Measurements from ENCODE around the gene DPF1. TPM values are rescaled to one million over a fixed set of nuclear protein-coding genes. Genes with fewer than 3 reads are reported as not detected.

Gene DPF1
- total RNA-seq, 5 donors from 2014 or later (not counting 1 experiment from before 2014, with no cell fraction given), result not detected

DNA sequence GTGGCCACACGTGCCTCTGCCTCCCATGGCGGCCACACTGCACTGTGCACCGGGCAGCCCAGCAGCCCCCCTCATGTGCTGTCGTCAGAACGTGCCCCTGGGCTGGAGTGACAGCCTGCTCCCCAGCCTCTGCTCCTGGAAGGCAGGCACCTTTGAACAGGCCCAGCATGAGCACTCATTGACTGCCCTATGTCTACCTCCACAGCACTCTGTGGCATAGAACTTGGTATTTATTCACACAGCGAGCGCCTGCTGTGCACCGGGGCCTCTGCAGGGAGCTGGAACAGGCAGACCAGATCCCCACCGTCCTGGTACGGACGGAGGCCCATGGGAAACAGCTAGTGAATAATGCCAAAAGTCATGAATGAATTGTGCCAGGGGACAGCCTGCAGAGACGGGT lies 53.7 kb downstream of the DPF1 start:
- H3K27me3 ChIP-seq (replicated peaks in 1 of 2; ENCODE audit: control insufficient read depth in 2 of 2, extremely low read depth in 1 of 2, insufficient read depth in 2 of 2, low read length in 1 of 2), result no peaks in the 10 kb centered on the region
- ATAC-seq (replicated peaks in 1 of 4) (no peak), DNase-seq (no peak)
- H3K36me3 ChIP-seq (ENCODE audit: control insufficient read depth in 2 of 2, extremely low read depth in 1 of 2, insufficient read depth in 1 of 2, low read length in 1 of 2), result peaks cover 0 to 9% of the 10 kb centered on the region in 2 donors
- no peaks in the 10 kb centered on the region for H3K9me3 ChIP-seq
- POLR2A ChIA-PET, result no interaction called here
- H3K4me1 ChIP-seq (ENCODE audit: control insufficient read depth in 1 of 2, extremely low read depth in 1 of 2, insufficient read depth in 2 of 2, low read length in 2 of 2), result no peaks in the 10 kb centered on the region
- Mint-ChIP-seq H3K9me3 (no peaks in the 10 kb centered on the region), H3K4me1 (no peaks in the 10 kb centered on the region), H3K36me3 (peaks cover 31% of the 10 kb centered on the region), H3K27ac (no peak overlapping the region), H3K4me3 (no peak overlapping the region), H3K27me3 (no peaks in the 10 kb centered on the region)
- no peak overlapping the region for H3K27ac ChIP-seq (ENCODE audit: low read length)
- H3K4me3 ChIP-seq (ENCODE audit: control insufficient read depth in 1 of 2, extremely low read depth in 1 of 2, low read length in 1 of 2), result no peak overlapping the region
- WGBS (ENCODE audit: insufficient coverage), result 92% methylated on average over 12 of the region's 12 CpGs
- CTCF ChIA-PET, result no interaction called here

DNA sequence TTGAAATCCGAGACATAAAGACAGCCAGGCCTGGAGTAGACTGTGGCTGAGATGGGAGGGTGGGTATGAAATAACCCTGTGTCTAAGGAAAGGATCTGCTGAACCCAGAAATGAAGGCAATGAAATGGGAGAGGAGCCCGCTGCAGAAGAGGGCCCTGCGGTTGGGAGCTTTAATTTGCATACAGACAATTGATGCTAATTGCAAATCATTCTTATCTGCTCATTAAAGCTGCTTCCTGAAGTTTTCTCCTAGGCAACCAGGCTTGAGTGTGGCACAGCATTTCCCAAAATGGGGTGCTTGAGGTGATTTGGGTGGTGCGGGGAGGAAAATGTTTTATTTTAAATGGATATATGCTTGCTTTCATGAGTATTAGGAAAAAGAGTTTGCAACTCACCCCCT lies 55.4 kb downstream of the DPF1 start:
- Mint-ChIP-seq H3K27me3 (no peaks in the 10 kb centered on the region), H3K9me3 (no peaks in the 10 kb centered on the region), H3K4me3 (no peak overlapping the region), H3K36me3 (peaks cover 34% of the 10 kb centered on the region), H3K4me1 (no peaks in the 10 kb centered on the region), H3K27ac (no peak overlapping the region)
- POLR2A ChIA-PET, result no interaction called here
- WGBS (ENCODE audit: insufficient coverage), result 100% methylated on average over 1 of the region's 4 CpGs
- Histone ChIP-seq H3K4me1 (ENCODE audit: control insufficient read depth in 1 of 2, extremely low read depth in 1 of 2, insufficient read depth in 2 of 2, low read length in 2 of 2) (no peaks in the 10 kb centered on the region), H3K36me3 (ENCODE audit: control insufficient read depth in 2 of 2, extremely low read depth in 1 of 2, insufficient read depth in 1 of 2, low read length in 1 of 2) (peaks cover 0 to 26% of the 10 kb centered on the region in 2 donors), H3K27ac (ENCODE audit: low read length) (no peak overlapping the region), H3K9me3 (no peaks in the 10 kb centered on the region), H3K27me3 (replicated peaks in 1 of 2; ENCODE audit: control insufficient read depth in 2 of 2, extremely low read depth in 1 of 2, insufficient read depth in 2 of 2, low read length in 1 of 2) (no peaks in the 10 kb centered on the region), H3K4me3 (ENCODE audit: control insufficient read depth in 1 of 2, extremely low read depth in 1 of 2, low read length in 1 of 2) (no peak overlapping the region)
- CTCF ChIA-PET, result no interaction called here
- ATAC-seq (replicated peaks in 1 of 4), result no peak
- DNase-seq, result no peak

- Histone ChIP-seq H3K27me3 (replicated peaks in 1 of 2; ENCODE audit: control insufficient read depth in 2 of 2, extremely low read depth in 1 of 2, insufficient read depth in 2 of 2, low read length in 1 of 2) (no peaks in the 10 kb centered on the region), H3K4me1 (ENCODE audit: control insufficient read depth in 1 of 2, extremely low read depth in 1 of 2, insufficient read depth in 2 of 2, low read length in 2 of 2) (no peaks in the 10 kb centered on the region), H3K9me3 (no peaks in the 10 kb centered on the region), H3K4me3 (ENCODE audit: control insufficient read depth in 1 of 2, extremely low read depth in 1 of 2, low read length in 1 of 2) (no peak overlapping the region), H3K27ac (ENCODE audit: low read length) (no peak overlapping the region), H3K36me3 (ENCODE audit: control insufficient read depth in 2 of 2, extremely low read depth in 1 of 2, insufficient read depth in 1 of 2, low read length in 1 of 2) (peaks cover 11 to 38% of the 10 kb centered on the region in 2 donors)
- ChIA-PET POLR2A (no interaction called here), CTCF (no interaction called here)
- ATAC-seq (replicated peaks in 1 of 4) (no peak), DNase-seq (no peak)
- Mint-ChIP-seq H3K9me3 (peaks cover 0 to 4% (median 3%) of the 10 kb centered on the region in 3 donors), H3K4me3 (no peak overlapping the region), H3K36me3 (peaks cover 52% of the 10 kb centered on the region), H3K4me1 (no peaks in the 10 kb centered on the region), H3K27ac (no peak overlapping the region), H3K27me3 (no peaks in the 10 kb centered on the region)
- 97% methylated on average over 4 of the region's 6 CpGs for WGBS (ENCODE audit: insufficient coverage)
These were observed 58.7 kb downstream of the DPF1 start for GRCh38 chr19:38165335-38165734.

DNA sequence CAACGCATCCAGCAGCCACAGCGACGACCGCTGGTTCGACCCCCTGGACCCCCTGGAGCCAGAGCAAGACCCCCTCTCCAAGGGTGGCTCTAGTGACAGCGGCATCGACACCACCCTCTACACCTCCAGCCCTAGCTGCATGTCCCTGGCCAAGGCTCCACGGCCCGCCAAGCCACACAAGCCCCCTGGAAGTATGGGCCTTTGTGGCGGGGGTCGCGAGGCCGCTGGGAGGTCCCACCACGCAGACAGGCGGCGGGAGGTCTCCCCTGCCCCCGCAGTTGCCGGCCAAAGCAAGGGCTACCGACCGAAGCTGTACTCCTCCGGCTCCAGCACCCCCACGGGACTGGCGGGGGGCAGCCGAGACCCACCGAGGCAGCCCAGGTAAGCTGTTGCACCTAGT lies 59.5 kb downstream of the DPF1 start:
- Mint-ChIP-seq H3K9me3 (peaks cover 0 to 4% (median 3%) of the 10 kb centered on the region in 3 donors), H3K4me1 (no peaks in the 10 kb centered on the region), H3K27me3 (no peaks in the 10 kb centered on the region), H3K36me3 (peaks cover 53% of the 10 kb centered on the region), H3K4me3 (no peak overlapping the region), H3K27ac (no peak overlapping the region)
- no peaks in the 10 kb centered on the region for H3K4me1 ChIP-seq (ENCODE audit: control insufficient read depth in 1 of 2, extremely low read depth in 1 of 2, insufficient read depth in 2 of 2, low read length in 2 of 2)
- DNase-seq, result no peak
- H3K36me3 ChIP-seq (ENCODE audit: control insufficient read depth in 2 of 2, extremely low read depth in 1 of 2, insufficient read depth in 1 of 2, low read length in 1 of 2), result peaks cover 11 to 38% of the 10 kb centered on the region in 2 donors
- H3K27ac ChIP-seq (ENCODE audit: low read length), result no peak overlapping the region
- H3K27me3 ChIP-seq (replicated peaks in 1 of 2; ENCODE audit: control insufficient read depth in 2 of 2, extremely low read depth in 1 of 2, insufficient read depth in 2 of 2, low read length in 1 of 2), result no peaks in the 10 kb centered on the region
- WGBS (ENCODE audit: insufficient coverage), result 98% methylated on average over 23 of the region's 25 CpGs
- CTCF ChIA-PET, result no interaction called here
- POLR2A ChIA-PET, result no interaction called here
- ATAC-seq (replicated peaks in 1 of 4), result no peak
- H3K4me3 ChIP-seq (ENCODE audit: control insufficient read depth in 1 of 2, extremely low read depth in 1 of 2, low read length in 1 of 2), result no peak overlapping the region
- no peaks in the 10 kb centered on the region for H3K9me3 ChIP-seq

- no peaks in the 10 kb centered on the region for H3K9me3 ChIP-seq
- H3K4me3 ChIP-seq (ENCODE audit: control insufficient read depth in 1 of 2, extremely low read depth in 1 of 2, low read length in 1 of 2), result no peak overlapping the region
- ATAC-seq (replicated peaks in 1 of 4) (no peak), DNase-seq (no peak)
- no peak overlapping the region for H3K27ac ChIP-seq (ENCODE audit: low read length)
- no peaks in the 10 kb centered on the region for H3K4me1 ChIP-seq (ENCODE audit: control insufficient read depth in 1 of 2, extremely low read depth in 1 of 2, insufficient read depth in 2 of 2, low read length in 2 of 2)
- H3K27me3 ChIP-seq (replicated peaks in 1 of 2; ENCODE audit: control insufficient read depth in 2 of 2, extremely low read depth in 1 of 2, insufficient read depth in 2 of 2, low read length in 1 of 2), result no peaks in the 10 kb centered on the region
- Mint-ChIP-seq H3K36me3 (peaks cover 57% of the 10 kb centered on the region), H3K27me3 (no peaks in the 10 kb centered on the region), H3K4me3 (no peak overlapping the region), H3K9me3 (peaks cover 0 to 4% (median 3%) of the 10 kb centered on the region in 3 donors), H3K27ac (no peak overlapping the region), H3K4me1 (no peaks in the 10 kb centered on the region)
- ChIA-PET CTCF (no interaction called here), POLR2A (no interaction called here)
- H3K36me3 ChIP-seq (ENCODE audit: control insufficient read depth in 2 of 2, extremely low read depth in 1 of 2, insufficient read depth in 1 of 2, low read length in 1 of 2), result peaks cover 15 to 40% of the 10 kb centered on the region in 2 donors
- 93% methylated on average over 19 of the region's 23 CpGs for WGBS (ENCODE audit: insufficient coverage)
These were observed 60.4 kb downstream of the DPF1 start for GRCh38 chr19:38163419-38164290.

- ATAC-seq (replicated peaks in 1 of 4), result no peak
- DNase-seq, result no peak
- Histone ChIP-seq H3K27me3 (replicated peaks in 1 of 2; ENCODE audit: control insufficient read depth in 2 of 2, extremely low read depth in 1 of 2, insufficient read depth in 2 of 2, low read length in 1 of 2) (no peaks in the 10 kb centered on the region), H3K4me1 (ENCODE audit: control insufficient read depth in 1 of 2, extremely low read depth in 1 of 2, insufficient read depth in 2 of 2, low read length in 2 of 2) (no peaks in the 10 kb centered on the region), H3K9me3 (no peaks in the 10 kb centered on the region), H3K27ac (ENCODE audit: low read length) (no peak overlapping the region), H3K4me3 (ENCODE audit: control insufficient read depth in 1 of 2, extremely low read depth in 1 of 2, low read length in 1 of 2) (peak overlapping the region in 1 of 2 donors; percentile 25), H3K36me3 (ENCODE audit: control insufficient read depth in 2 of 2, extremely low read depth in 1 of 2, insufficient read depth in 1 of 2, low read length in 1 of 2) (peaks cover 15 to 38% of the 10 kb centered on the region in 2 donors)
- Mint-ChIP-seq H3K27ac (no peak overlapping the region), H3K36me3 (peaks cover 67% of the 10 kb centered on the region), H3K27me3 (no peaks in the 10 kb centered on the region), H3K4me1 (no peaks in the 10 kb centered on the region), H3K4me3 (no peak overlapping the region), H3K9me3 (peaks cover 0 to 4% (median 3%) of the 10 kb centered on the region in 3 donors)
- 96% methylated on average over 6 of the region's 7 CpGs for WGBS (ENCODE audit: insufficient coverage)
- POLR2A ChIA-PET, result no interaction called here
- CTCF ChIA-PET, result no interaction called here
These were observed 61.4 kb downstream of the DPF1 start for GRCh38 chr19:38162632-38163031.

Data from T-cell (primary cell).